Astrocyte of the spinal cord (primary cell): Measurements from ENCODE around the gene KIFAP3.
"Not testable (repeated sequence)": the region's sequence is repeated elsewhere in the genome, so short reads cannot be mapped to it uniquely, and the experiment has no call there.

Source experiments
- DNase-seq: peaks from one replicate; pipeline ENCODE4 v3.0.0; 2011; ENCODE audit warnings: low read depth, low spot score
- H3K4me3 ChIP-seq: 2 replicates; pipeline ENCODE4 v1.5.1; 2011; ENCODE audit warnings: low read depth, mild to moderate bottlenecking, low read length, moderate library complexity
- in situ Hi-C: cut with HindIII; loops from 2 replicates; pipeline ENCODE4 v1.10.0; 2017; ENCODE audit warnings: low sequenced_read_pairs
- TF ChIP-seq, protein P1 (sequence below): IDR thresholded peaks from 2 replicates; pipeline ENCODE4 v1.5.1; 2012; ENCODE audit warnings: low read depth, mild to moderate bottlenecking, low read length, inconsistent platforms

Gene KIFAP3

GRCh38 chr1:170010443-170010842 is 64.1 kb downstream of the KIFAP3 start:
- H3K4me3 ChIP-seq: no peak overlapping the region
- TF ChIP-seq, protein P1, sequence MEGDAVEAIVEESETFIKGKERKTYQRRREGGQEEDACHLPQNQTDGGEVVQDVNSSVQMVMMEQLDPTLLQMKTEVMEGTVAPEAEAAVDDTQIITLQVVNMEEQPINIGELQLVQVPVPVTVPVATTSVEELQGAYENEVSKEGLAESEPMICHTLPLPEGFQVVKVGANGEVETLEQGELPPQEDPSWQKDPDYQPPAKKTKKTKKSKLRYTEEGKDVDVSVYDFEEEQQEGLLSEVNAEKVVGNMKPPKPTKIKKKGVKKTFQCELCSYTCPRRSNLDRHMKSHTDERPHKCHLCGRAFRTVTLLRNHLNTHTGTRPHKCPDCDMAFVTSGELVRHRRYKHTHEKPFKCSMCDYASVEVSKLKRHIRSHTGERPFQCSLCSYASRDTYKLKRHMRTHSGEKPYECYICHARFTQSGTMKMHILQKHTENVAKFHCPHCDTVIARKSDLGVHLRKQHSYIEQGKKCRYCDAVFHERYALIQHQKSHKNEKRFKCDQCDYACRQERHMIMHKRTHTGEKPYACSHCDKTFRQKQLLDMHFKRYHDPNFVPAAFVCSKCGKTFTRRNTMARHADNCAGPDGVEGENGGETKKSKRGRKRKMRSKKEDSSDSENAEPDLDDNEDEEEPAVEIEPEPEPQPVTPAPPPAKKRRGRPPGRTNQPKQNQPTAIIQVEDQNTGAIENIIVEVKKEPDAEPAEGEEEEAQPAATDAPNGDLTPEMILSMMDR: peak; percentile 31
- DNase-seq: peak; percentile 61
- in situ Hi-C loops: no loop called here

DNA sequence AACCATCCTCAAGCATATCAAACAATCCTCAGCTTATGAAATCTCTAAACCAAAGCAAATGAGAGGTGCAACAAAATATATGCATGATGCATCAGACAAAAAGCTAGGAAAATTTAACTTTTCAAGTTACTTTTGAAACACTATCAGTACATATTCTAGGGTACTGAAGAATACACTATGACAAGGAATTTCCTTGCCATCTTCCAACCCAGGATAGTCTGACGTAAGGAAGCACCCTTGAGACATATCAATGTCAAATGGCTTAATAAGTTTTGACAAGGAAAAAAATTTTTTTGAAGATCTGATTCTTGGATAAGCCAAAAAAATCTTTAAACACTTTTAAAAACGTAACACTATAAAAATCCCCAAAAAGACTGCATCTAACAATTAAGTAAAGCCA is 64.9 kb downstream of the KIFAP3 start:
- in situ Hi-C loops: no loop called here
- no peak overlapping the region for H3K4me3 ChIP-seq
- no peak for DNase-seq
- TF ChIP-seq, protein P1: no peak

GRCh38 chr1:170008745-170009144 is 65.8 kb downstream of the KIFAP3 start:
- DNase-seq, in situ Hi-C loops, H3K4me3 ChIP-seq: not testable (repeated sequence)

DNA sequence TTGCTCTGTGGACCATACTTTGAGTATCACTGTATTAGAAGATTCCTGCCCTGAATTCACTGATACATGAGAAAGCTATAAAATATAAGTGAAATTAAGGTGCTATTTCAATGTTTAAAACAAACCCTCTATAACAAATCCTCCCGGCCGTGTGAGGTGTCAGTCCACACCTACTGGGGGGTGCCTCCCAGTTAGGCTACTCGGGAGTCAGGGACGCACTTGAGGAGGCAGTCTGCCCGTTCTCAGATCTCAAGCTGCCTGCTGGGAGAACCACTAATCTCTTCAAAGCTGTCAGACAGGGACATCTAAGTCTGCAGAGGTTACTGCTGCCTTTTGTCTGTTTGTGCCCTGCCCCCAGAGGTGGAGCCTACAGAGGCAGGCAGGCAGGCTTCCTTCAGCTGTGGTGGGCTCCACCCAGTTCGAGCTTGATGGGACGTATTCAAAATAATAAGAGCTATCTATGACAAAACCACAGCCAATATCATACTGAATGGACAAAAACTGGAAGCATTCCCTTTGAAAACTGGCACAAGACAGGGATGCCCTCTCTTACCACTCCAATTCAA is 71.1 kb downstream of the KIFAP3 start:
- DNase-seq, H3K4me3 ChIP-seq, in situ Hi-C loops: not testable (repeated sequence)

DNA sequence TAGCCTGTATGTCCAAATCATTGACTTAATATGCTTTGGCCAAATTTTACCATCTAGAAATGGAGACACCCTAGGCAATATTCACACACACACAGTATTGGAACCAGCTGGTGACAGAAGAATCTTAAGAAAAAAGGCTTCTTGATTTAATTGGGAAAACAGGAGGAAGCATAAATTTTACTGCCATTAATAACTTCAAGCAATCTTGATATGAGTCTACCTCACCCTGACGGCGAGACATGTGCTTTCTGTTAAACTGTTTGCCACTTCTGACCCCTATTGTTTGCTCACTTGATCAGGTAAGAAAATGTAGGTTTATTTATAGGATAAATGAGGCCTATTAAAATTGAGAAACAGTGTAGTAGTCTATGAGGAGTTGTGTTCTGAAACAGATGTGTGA is 73.2 kb downstream of the KIFAP3 start:
- TF ChIP-seq, protein P1: no peak
- in situ Hi-C loops: no loop called here

GRCh38 chr1:169999761-170000160 is 74.7 kb downstream of the KIFAP3 start:
- in situ Hi-C loops: no loop called here
- H3K4me3 ChIP-seq: no peak overlapping the region
- TF ChIP-seq, protein P1: no peak
- peak; percentile 12 for DNase-seq

More for the DNA sequence above, 73.2 kb downstream of the KIFAP3 start:
- H3K4me3 ChIP-seq: no peak overlapping the region
- no peak for DNase-seq

GRCh38 chr1:169999331-169999741 is 75.2 kb downstream of the KIFAP3 start:
- H3K4me3 ChIP-seq: no peak overlapping the region
- in situ Hi-C loops: no loop called here
- DNase-seq: peak; percentile 81
- TF ChIP-seq, protein P1: no peak

DNA sequence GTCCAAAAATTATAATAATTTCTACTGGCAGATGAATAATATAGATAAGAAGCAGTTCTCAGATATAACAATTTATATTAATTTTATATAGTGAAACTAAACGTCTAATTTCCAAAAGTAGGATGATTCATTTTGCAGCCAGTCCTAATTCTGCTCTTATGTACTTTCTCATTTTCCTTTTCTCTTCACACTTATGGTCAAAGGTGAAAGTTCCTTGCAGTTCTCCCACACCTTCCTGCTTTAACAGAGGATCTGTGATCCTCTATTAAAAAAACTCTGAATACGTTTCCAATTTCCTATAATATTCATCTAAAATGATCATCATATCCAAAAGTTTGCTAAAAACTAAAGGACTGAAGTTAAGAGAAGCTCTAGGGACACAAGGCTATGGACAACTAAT is 78.5 kb downstream of the KIFAP3 start:
- H3K4me3 ChIP-seq: no peak overlapping the region
- DNase-seq: no peak
- TF ChIP-seq, protein P1: no peak
- in situ Hi-C loops: no loop called here
